Lower lobe of right lung (tissue), 2 donors: ENCODE results near the gene PTPN5. TPM values are rescaled to one million over a fixed set of nuclear protein-coding genes. Genes with fewer than 3 reads are reported as not detected.
"Not testable (repeated sequence)": the region's sequence is repeated elsewhere in the genome, so short reads cannot be mapped to it uniquely, and the experiment has no call there.

ENCODE experiments used
- ATAC-seq, 2 donors: fragments of 200-7000 bp; cut with Tn5 transposase; one replicate each; pipeline ENCODE4 v1.9.1; 2020 to 2022; ENCODE audit warnings: mild to moderate bottlenecking in 2 of 2, moderate library complexity in 2 of 2
- DNase-seq: peaks from one replicate; pipeline ENCODE4 v3.0.0-alpha.2; 2020
- H3K27ac ChIP-seq: fragments of 200-600 bp; one replicate; pipeline ENCODE4 v1.8.0; 2022
- H3K27me3 ChIP-seq: fragments of 200-600 bp; one replicate; pipeline ENCODE4 v1.8.0; 2022; ENCODE audit warnings: low read depth
- H3K36me3 ChIP-seq: fragments of 200-600 bp; one replicate; pipeline ENCODE4 v1.8.0; 2022; ENCODE audit warnings: mild to moderate bottlenecking
- H3K4me1 ChIP-seq: fragments of 200-600 bp; one replicate; pipeline ENCODE4 v1.8.0; 2022
- H3K4me3 ChIP-seq: fragments of 200-600 bp; one replicate; pipeline ENCODE4 v1.8.0; 2022; ENCODE audit warnings: mild to moderate bottlenecking
- H3K9me3 ChIP-seq: fragments of 200-600 bp; one replicate; pipeline ENCODE4 v1.8.0; 2022
- CTCF ChIP-seq: fragments of 200-600 bp; IDR thresholded peaks from one replicate; pipeline ENCODE4 v1.8.0; 2022; ENCODE audit warnings: antibody characterized with exemption, mild to moderate bottlenecking
- intact Hi-C: fragments of 100-400 bp; cut with DNase I; formaldehyde crosslinking; loops from one replicate; pipeline ENCODE4 v1.11.0; 2022
- long read RNA-seq: library from polyadenylated mRNA; unstranded; transcript quantifications from one replicate; pipeline ENCODE4 v2.0.0, GENCODE V29; 2021
- total RNA-seq: library from RNA; stranded (reverse); fragmentation: NEBNext Ultra II Directional; extraction: Animal tissue kit (Norgen Biotek cat#: 25700); gene quantifications from one replicate; pipeline ENCODE4 v1.2.1, GENCODE V29; 2021
- donor health status: DM: no; HTN: yes; CAD: no; lungs with severe emphysema.

PTPN5 gene
- 0.80 TPM for total RNA-seq
- long read RNA-seq, partial matches to known transcripts, result 1 of 2 reads
- long read RNA-seq, other reads (novel, unspliced or antisense), result 1 of 2 reads

DNA sequence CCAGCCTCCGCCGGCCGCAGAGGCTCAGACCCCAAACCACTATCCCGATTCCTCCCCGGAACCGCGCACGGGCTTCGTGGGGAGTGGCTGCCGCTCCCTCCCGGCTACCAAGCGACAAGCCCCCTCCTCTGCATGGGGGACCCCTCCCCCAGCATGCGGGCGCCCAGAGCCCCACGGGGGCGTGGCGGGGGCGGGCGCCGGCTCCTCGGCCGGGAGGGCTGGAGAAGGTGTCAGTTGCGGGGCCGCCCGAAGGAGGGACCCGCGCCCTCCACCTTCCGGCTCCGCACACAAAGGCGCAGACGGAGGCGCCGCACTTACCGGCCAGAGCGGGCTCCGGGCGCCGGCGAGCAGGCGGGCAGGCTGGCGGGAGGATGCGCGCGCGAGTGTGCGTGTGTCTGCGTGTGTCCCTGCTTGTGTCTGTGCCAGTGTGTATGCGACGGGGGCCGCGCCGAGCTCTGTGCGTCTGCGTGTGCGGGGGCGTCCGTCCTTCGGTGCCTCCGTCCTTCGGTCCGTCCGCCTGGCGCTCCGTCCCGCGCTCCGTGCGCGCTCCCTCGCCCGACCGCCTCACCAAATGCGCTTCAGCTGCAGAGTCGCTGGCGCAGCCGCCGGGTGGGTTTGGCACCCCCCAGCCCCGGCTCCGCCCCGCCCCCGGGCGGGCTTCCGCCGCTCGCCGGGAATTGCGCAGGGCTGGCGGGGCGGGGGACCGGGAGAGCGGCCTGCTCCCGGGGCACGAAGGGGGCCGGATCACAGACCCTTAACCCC, at the start of gene PTPN5:
PTPN5 (minus strand) TSS at position 592 of the 762 bp plus-strand sequence. CDS start 19,840 bp downstream, outside the sequence.
- ATAC-seq, result peak in 1 of 2 donors; percentile 38
- Histone ChIP-seq H3K27ac (no peak within 1 kb of the TSS), H3K9me3 (no peaks in the 10 kb centered on the region), H3K4me1 (peaks cover 6% of the 10 kb centered on the region), H3K27me3 (peaks cover 45% of the 10 kb centered on the region), H3K36me3 (no peaks in the 10 kb centered on the region), H3K4me3 (peak within 1 kb of the TSS; percentile 35)
- TF ChIP-seq CTCF, result no peak
- intact Hi-C loops, result no loop called here
- no peak for DNase-seq

DNA sequence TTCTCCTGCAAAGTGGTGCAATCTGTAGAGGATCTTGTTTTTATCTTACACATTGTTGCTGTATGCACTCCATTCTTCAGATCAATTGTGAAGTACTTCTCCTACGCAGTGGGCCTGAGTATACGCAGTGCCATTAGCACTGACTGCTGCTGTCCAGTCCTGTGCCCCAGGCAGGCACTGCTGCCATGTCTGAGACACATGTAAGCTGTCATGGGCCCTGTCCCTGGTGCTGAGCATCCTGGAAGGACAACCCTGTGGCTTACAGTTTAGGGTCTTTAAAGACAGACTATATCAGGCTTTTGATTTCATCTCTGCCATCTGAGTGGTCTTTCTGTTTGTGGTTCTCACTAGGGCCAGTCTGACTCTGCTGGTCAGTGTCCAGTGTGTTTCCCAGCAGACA, 44.8 kb upstream of the PTPN5 start:
- intact Hi-C loops, result no loop called here
- no peak for TF ChIP-seq CTCF
- no peak for ATAC-seq

DNA sequence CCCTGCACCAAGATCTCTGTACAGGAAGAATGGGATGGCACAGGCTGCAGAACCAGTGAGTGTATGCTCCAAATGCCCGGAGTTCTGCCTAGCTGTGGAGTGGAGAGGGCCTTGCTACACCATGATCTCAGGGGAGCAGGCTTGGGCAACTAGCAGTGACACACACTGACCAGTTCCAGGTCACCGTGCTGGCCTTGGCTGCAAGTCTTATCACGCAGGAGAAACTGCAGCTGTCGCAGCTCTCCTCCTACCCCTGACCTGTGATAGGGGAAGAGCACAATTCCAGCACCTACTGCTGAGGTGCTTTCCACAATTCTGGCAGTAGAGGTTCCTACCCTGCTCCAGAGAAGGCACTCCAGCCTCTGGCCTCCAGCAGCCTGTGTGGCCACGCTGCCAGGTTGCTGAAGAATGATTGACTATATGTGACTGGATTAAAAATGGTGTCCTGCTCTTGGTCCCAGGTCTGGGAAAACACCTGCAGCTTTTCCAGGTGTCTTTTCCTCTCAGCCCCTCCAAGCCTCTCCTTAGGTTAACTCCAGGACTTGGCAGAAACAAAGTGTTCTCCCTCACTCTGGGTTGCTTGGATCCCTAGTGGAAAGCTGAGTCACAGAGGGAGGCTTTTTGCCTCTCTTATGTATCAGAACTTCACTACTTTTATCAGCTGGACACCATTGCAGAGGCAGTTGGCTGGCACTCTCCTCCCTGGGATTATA, 43.3 kb upstream of the PTPN5 start:
- H3K27me3 ChIP-seq, result no peaks in the 10 kb centered on the region
- no peaks in the 10 kb centered on the region for H3K4me1 ChIP-seq
- H3K27ac ChIP-seq, result no peak overlapping the region
- no peak overlapping the region for H3K4me3 ChIP-seq
- intact Hi-C loops, result no loop called here
- DNase-seq (no peak), ATAC-seq (no peak)
- no peaks in the 10 kb centered on the region for H3K36me3 ChIP-seq
- peaks cover 1% of the 10 kb centered on the region for H3K9me3 ChIP-seq
- TF ChIP-seq CTCF, result no peak

More for the DNA sequence above, 44.8 kb upstream of the PTPN5 start:
- peaks cover 4% of the 10 kb centered on the region for H3K9me3 ChIP-seq
- no peak for DNase-seq
- no peaks in the 10 kb centered on the region for H3K27me3 ChIP-seq
- no peak overlapping the region for H3K4me3 ChIP-seq
- H3K4me1 ChIP-seq, result no peaks in the 10 kb centered on the region
- no peak overlapping the region for H3K27ac ChIP-seq
- no peaks in the 10 kb centered on the region for H3K36me3 ChIP-seq

DNA sequence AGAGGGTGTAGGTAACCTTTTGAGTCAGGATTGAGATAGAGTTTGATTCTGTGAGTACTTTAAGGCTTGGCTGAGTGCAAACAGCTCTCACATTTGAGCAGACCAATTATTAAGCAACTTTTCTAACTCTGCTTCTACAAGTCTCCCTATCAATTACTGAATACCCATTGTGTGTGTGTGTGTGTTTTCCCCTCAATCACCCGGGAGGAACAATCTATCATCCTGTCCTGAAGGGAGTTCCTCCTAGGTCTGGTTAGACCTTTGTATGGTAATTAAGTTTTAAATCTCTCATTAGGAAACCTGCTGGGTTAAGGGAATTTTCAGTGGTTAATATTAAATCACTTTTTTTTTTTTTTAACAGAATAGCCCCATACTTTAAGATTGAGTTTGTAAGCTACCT, 28.6 kb upstream of the PTPN5 start:
- ATAC-seq, H3K4me3 ChIP-seq, H3K27me3 ChIP-seq, H3K27ac ChIP-seq, H3K36me3 ChIP-seq, H3K9me3 ChIP-seq, H3K4me1 ChIP-seq, intact Hi-C loops, DNase-seq: not testable (repeated sequence)

- Histone ChIP-seq H3K36me3 (no peaks in the 10 kb centered on the region), H3K27ac (no peak overlapping the region), H3K4me3 (no peak overlapping the region), H3K4me1 (no peaks in the 10 kb centered on the region), H3K27me3 (no peaks in the 10 kb centered on the region), H3K9me3 (no peaks in the 10 kb centered on the region)
- DNase-seq, result no peak
- no peak for ATAC-seq
- no peak for TF ChIP-seq CTCF
- intact Hi-C loops, result no loop called here
These were observed 12.8 kb upstream of the PTPN5 start for GRCh38 chr11:18804199-18804999.
